GM15510 (cell line): ENCODE data around the gene UBE2S.

Experiments used
- POLR2A ChIP-seq: IDR thresholded peaks from 3 replicates; pipeline ENCODE4 v1.6.1; 2011; ENCODE audit warnings: borderline replicate concordance; ENCODE audit not compliant: insufficient read length; ENCODE audit errors: extremely low read depth

Gene UBE2S

DNA sequence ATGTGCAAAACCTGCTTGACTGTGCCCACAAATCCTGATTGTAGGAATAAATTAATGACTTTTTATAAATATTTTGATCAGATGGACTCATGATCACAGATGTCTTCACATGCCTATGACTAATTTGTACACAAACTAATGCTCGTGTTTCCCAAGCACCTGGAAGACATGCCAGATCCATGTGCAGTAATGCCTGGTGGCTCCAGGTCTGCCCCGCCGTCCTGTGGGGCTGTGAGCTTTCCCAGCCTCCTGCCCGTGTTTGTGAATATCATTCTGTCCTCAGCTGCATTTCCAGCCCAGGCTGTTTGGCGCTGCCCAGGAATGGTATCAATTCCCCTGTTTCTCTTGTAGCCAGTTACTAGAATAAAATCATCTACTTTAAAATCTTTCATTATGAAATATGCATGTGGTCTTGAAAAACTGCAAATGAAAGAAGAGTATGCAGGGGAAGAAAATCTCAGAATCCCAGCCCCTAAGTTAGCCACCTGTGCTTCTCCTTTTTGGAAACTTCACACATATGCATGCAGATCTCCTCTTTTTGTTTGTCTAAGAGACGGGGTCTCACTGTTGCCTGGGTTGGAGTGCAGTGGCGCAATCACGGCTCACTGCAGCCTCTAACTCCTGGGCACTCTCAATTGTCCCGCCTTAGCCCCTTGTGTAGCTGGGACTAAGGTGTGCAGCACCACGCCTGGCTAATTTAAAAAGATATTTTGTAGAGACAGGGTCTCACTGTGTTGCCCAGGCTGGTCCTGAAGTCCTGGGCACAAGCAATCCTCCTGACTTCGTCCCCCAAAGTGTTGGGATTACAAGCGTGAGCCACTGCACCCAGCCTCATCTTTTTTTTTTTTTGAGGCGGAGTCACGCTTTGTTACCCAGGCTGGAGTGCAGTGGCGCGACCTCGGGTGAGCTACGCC is 15.6 kb downstream of the UBE2S start:
- TF ChIP-seq POLR2A = no peak

DNA sequence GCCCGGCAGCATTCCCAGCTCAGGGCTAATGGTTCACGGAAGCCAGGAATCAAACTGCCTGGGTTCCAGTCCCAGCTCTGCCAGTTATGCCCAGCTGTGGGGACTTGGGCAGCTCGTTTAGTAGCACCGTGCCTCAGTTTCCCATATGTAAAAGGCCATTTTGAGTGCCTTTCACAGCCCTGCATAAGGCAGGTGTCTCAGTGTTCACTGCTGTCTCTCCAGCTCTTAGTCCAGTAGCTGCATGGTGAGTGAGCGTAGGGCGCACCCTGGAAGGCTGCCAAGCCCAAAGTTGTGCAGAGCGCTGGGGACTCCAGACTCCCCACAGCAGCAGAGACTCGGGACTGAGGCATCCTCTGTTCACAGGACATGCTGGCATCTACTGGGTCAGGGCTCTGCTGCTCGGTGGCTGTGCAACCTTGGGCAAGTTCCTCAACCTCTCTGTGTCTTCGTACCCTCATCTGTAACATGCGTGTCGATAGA is 16.4 kb downstream of the UBE2S start:
- TF ChIP-seq POLR2A = no peak

DNA sequence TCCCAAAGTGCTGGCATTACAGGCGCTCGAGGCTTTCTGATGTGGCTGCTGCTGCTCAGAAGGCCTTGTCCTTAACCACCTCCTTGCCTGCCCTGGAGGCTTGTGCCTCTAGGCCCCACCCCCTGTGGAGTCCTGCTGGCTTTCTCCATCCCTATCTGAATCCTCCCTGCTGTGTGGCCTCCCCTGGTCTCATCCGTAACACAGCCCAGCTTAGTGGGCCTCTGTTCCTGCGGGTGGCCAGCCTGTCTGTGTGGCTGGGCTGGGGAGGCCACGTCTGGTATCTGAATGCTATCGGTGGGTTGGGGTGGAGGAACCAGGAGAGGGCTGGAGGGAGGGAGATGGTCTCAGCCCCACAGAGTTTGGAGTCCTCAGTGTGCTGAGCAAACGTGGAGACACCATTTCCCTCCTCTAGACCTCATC is 17.1 kb downstream of the UBE2S start:
- peak; percentile 10 for TF ChIP-seq POLR2A

DNA sequence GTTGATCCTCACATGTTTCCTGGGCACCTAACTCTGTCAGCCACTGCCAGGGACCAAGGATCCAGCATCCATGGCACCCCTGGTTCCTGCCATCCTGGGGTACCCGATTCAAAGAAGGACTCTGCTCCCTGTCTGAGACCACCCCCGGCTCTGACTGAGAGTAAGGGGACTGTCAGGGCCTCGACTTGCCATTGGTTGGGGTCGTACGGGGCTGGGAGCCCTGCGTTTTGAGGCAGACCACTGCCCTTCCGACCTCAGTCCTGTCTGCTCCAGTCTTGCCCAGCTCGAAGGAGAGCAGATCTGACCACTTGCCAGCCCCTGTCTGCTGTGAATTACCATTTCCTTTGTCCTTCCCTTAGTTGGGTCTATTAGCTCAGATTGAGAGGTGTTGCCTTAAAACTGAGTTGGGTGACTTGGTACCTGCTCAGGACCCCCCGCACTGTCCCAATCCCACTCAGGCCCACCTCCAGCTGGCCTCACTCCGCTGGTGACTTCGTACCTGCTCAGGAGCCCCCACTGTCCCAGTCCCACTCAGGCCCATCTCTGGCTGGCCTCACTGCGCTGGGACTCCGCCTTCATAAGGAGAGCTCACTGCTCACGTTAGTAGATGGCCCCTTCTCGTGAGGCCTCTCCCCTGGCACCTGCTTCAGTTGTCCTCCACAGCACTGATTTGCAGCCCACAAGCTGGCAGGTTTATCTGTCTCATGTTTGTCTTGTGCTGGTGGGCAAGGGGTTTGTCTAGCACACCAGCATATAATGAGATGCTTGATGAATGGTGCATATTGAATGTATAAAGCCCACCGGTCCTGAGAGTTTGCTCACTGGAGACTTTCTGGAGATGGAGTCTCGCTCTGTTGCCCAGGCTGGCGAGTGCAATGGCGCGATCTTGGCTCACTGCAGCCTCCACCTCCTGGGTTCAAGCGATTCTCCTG is 17.9 kb downstream of the UBE2S start:
- TF ChIP-seq POLR2A = peak; percentile 7

DNA sequence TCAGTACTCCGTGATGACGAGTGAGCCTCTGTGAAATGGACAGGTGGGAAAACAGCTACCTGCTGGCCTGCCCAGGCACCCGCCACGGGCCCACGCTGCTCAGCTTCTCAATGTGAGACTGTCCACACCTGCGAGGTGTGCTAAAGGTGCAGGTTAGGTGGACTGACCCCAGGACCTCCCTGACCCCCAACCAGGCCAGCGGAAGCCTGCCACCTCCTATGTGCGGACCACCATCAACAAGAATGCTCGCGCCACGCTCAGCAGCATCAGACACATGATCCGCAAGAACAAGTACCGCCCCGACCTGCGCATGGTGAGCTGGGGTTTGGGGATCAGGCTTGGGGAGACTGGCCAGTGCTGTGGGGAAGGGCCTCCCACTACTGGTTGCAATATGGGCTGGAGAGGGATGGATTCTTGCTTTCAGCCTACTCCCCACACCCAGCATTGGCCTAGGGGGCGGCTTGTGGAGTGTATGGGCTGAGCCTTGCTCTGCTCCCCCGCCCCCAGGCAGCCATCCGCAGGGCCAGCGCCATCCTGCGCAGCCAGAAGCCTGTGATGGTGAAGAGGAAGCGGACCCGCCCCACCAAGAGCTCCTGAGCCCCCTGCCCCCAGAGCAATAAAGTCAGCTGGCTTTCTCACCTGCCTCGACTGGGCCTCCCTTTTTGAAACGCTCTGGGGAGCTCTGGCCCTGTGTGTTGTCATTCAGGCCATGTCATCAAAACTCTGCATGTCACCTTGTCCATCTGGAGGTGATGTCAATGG is 19.7 kb downstream of the UBE2S start:
- no peak for TF ChIP-seq POLR2A

DNA sequence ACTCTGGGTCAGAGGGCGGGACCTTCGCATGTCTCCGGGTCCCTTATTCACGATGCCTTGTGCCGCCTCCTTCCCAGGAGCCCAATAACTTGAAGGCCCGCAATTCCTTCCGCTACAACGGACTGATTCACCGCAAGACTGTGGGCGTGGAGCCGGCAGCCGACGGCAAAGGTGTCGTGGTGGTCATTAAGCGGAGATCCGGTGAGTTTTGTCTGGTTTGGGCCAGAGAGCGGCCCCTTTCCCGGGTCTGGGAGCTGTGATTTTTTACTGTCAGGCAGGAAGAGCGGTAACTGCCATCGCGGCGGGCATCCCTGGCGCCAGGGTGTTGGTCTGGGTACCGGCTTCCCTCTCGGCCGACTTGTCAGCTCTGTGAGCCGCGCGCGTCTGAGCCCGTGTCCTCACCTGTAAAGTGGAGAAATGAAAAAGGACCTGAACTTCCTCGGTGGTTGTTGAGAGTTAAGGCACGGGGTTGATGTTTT is 21.1 kb downstream of the UBE2S start:
- no peak for TF ChIP-seq POLR2A

DNA sequence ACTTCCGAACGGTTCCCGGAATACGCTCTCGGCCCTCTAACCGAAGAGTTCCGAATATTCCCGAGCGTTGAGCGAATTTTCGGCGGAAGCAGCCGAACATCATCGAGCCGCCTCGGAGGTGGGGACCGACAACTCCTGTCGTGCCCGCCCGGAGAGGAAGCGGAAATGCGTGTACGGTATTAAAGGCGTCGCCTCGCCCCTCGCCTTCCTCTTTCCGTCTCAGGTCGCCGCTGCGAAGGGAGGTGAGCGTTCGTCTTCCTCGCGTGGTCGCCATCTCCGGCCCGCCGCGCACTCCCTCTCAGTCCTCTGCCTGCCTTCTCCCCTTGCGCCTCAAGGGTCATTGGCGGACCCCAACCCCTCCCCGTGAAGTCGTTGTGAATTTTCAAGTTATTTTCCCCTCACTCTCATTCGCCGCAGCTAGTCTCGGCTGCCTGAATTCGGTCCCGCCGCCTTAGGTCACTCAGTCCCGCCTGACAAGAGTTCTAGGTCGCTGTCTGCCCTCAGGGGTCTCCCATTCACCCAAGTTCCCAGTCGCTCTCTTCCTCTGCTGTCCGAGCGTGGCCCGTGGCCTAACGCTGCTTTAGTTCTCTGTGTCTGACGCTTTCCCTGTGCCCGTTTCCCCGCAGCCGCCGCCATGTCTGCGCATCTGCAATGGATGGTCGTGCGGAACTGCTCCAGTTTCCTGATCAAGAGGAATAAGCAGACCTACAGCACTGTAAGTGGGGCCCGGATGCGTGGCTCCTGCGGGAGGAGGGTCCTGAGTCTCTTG is 21.7 kb downstream of the UBE2S start, which contains the start of gene RPL28:
TSS of gene RPL28 (plus strand) at position 209 of the 769 bp plus-strand sequence. CDS start at position 635, 426 bp downstream.
- peak; percentile 100 for TF ChIP-seq POLR2A

DNA sequence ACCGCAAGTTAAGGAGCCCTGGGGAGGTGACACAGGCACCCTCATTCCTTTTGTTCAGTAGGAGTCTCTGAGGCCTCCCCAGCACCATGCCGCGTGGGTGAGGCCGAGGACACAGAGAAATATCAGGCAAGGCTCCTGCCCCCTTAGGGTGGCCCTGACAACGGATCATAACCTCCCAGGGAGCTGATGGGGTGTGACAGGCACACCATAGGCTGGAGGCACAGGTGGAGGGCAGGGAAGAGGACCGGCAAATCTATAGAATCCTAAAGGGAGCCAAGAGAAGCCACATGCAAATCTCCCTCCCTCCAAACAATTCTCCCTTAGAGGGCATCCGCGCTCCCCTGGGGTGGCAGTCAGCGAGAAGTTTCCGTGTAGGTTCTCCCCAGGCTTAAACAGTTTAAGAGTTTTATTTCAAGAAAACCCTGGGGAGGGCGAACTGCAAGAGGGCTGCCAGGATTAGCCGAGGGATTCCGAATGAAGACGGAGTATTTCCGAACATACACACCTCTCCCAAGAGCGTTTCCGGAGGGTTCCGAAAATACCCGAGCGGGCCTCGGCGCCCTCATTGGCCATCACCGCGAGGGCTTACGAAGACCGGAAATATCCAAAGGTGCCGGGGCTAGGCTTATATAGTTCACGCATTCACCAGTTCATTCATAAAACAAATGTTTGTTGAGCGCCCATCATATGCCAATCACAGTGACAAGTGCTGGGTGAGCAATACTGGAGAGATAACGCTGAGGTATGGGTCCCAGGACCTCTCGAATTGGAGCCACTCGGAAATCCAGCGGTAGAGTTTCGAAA is 22.5 kb downstream of the UBE2S start:
- no peak for TF ChIP-seq POLR2A

DNA sequence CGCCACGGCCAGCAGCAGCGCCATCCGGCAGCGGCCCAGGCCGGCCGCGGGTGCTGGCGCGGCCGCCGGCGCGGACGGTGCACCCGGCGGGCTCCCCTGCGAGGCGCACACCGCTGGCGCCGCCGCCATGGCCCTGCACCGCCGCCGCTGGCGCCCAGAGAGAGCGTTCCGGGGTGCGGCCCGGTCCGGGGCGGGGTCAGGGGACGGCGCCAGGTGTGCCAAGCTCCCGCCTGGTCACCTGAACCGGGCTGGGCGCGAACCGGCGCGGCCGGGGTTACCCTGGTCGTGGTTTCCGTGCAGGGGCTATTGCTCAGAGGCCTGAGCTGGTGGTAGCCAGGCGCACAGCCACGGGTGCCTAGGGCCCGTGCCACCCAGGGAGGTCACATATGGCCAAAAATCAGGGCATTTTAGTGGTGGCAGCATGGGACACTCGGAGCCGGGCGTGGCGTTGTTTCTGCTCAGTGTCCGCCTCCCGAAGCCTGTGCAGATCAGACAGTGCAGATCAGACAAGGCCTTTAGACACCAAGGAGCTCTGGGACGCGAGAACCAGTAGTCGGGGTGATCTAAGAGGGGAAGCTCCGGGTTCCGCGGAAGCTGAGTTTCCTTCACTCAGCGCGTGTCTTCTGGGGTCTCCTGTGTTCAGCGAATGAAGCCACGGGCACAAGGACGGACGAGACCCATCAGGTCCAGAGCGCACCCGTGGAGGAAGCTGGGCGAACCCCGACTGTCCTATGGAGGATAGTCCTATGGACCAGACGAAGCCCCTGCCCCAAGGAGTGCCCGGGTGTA is 23.3 kb downstream of the UBE2S start, which contains the start of gene TMEM238:
TSS of gene TMEM238 (minus strand) at position 162 of the 789 bp plus-strand sequence. CDS start at position 129, 33 bp downstream.
- no peak for TF ChIP-seq POLR2A

DNA sequence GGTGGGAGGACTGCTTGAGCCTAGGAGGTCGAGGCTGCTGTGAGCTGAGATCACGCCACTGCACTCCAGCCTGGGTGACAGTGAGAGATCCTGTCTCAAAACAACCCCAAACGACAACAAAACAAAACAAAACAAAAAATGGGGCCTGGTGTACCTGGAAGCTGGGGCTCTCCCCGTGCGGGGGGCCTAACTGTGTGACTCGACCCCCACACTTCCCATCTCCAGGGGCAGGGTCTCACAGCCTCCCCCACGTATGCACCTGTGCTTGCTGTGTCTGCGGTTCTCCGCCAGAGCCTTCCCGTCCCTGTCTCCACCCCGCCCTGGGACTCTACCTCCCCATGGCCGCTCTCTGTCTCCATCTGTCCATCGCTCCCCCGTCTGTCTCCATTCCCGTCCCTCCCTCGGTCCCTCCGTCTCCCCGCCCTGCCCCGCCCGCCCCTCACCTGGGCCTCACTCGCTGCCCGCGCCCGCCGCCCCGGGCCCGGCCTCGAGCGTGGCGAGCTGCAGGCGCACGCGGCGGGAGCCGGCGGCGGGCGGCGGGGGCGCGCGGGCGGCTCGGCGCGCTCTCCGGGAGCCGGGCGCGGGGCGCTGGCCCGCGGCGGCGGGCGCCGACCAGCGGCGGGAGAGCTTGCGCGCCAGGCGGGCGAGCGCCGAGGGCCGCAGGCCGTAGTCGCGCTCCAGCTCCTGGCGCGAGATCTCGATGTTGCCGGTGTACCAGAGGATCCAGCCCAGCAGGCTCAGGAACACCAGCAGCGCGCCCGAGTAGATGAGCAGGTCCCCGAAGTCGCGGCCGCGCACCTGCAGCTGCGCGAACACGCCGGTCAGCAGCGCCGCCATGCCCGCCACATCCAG is 24.1 kb downstream of the UBE2S start:
- peak; percentile 35 for TF ChIP-seq POLR2A

DNA sequence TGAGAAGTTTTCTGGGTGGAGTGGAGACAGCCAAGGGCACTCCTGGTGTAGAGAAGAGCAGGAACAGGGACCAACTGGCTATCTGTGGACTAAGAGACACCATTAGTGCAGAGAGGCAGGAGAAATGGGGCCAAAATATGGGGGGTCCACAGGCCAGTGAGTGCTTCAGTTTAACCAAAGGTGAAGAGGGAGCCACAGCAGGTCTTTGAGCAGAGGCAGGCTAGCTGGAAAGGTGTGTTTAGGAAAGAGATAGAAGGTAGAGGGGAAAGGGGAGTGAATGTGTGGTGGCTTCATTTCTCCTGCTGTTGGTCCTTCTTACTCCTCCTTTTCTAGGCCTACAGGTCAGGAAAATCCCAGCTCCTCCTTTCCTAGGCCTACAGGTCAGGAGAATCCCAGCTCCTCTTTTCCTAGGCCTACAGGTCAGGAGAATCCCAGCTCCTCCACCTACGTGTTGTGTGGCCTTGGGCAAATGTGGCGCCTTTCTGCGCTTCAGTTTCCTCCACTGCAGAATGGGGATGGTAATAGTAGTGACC is 25.0 kb downstream of the UBE2S start:
- no peak for TF ChIP-seq POLR2A
